ENCODE results near the gene HYAL4. TPM values are rescaled to one million over a fixed set of nuclear protein-coding genes. Genes with fewer than 3 reads are reported as not detected.

The HYAL4 gene
- total and polyA plus RNA-seq, 2 donors from 2014 or later: 0.24 TPM; not detected in 1

DNA sequence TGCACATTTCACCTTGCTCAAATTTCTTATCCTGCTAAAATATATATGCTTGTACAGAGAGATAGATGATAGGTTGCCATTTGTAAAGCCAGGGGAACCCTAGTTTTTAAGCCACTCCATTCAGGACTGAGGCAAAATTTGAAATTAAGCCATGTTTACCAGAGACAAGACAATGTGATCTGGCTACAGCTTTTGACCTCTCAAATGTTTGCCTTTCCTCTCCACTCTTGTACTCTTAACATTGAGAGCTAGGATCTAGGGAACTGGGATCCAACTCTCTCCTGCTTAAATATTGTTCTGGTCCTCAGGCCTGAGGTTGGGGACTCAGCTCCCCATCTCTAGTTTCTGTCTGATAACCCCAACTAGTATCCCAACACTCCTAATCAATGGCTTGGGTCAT lies 15.9 kb downstream of the HYAL4 start:
- FAIRE-seq (no peak), DNase-seq (no peak)
- Histone ChIP-seq H3K27me3 (ENCODE audit: control insufficient read depth, insufficient read depth, low read length) (no peaks in the 10 kb centered on the region), H3K27ac (ENCODE audit: low read depth in 2 of 2, low read length in 2 of 2) (no peak overlapping the region), H3K4me3 (ENCODE audit: low read length in 3 of 3) (no peak overlapping the region), H3K36me3 (ENCODE audit: control insufficient read depth in 2 of 3, insufficient read depth in 3 of 3, low read length in 3 of 3) (no peaks in the 10 kb centered on the region), H3K4me1 (ENCODE audit: control insufficient read depth in 2 of 3, insufficient read depth in 2 of 3, low read depth in 1 of 3, low read length in 3 of 3) (peaks cover 0 to 6% (median 4%) of the 10 kb centered on the region in 3 donors), H3K9ac (ENCODE audit: low read length in 3 of 3) (no peak overlapping the region), H3K9me3 (ENCODE audit: control insufficient read depth in 2 of 3, insufficient read depth in 1 of 3, low read length in 3 of 3) (no peaks in the 10 kb centered on the region)
- TF ChIP-seq, protein P1, sequence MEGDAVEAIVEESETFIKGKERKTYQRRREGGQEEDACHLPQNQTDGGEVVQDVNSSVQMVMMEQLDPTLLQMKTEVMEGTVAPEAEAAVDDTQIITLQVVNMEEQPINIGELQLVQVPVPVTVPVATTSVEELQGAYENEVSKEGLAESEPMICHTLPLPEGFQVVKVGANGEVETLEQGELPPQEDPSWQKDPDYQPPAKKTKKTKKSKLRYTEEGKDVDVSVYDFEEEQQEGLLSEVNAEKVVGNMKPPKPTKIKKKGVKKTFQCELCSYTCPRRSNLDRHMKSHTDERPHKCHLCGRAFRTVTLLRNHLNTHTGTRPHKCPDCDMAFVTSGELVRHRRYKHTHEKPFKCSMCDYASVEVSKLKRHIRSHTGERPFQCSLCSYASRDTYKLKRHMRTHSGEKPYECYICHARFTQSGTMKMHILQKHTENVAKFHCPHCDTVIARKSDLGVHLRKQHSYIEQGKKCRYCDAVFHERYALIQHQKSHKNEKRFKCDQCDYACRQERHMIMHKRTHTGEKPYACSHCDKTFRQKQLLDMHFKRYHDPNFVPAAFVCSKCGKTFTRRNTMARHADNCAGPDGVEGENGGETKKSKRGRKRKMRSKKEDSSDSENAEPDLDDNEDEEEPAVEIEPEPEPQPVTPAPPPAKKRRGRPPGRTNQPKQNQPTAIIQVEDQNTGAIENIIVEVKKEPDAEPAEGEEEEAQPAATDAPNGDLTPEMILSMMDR (IDR thresholded peaks at IDR 0.05; ENCODE audit: borderline replicate concordance, extremely low read depth, insufficient read depth): no peak
- intact Hi-C loops (cut with DNase I): loop anchor here (10.0 kb wide), 2 partner anchors 66 to 176 kb away; no protein-coding TSS in a partner anchor

DNA sequence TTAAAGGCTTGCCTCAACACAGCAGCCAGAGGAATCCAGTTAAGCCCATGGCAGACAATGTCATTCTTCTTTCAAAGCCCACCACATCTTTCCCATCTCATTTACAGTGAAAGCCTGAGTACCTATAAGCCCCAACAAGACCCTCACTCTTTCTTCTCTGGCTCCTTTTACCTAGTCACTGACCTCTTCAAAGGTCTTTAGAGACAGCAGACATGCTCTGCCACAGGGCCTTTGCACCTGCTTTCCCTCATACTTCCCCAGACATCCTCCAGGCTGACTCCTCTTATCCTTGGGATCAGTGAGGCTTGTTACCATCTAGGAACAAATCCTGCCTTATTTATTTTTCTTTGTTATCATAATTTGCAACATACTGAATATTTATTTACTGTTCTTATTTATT lies 17.8 kb downstream of the HYAL4 start:
- no peaks in the 10 kb centered on the region for H3K36me3 ChIP-seq (ENCODE audit: control insufficient read depth in 2 of 3, insufficient read depth in 3 of 3, low read length in 3 of 3)
- intact Hi-C loops (cut with DNase I): loop anchor here (10.0 kb wide), 2 partner anchors 68 to 178 kb away; no protein-coding TSS in a partner anchor
- H3K4me3 ChIP-seq (ENCODE audit: low read length in 3 of 3): no peak overlapping the region
- TF ChIP-seq, protein P1 (IDR thresholded peaks at IDR 0.05; ENCODE audit: borderline replicate concordance, extremely low read depth, insufficient read depth): no peak
- no peaks in the 10 kb centered on the region for H3K27me3 ChIP-seq (ENCODE audit: control insufficient read depth, insufficient read depth, low read length)
- H3K27ac ChIP-seq (ENCODE audit: low read depth in 2 of 2, low read length in 2 of 2): no peak overlapping the region
- DNase-seq: no peak
- no peaks in the 10 kb centered on the region for H3K9me3 ChIP-seq (ENCODE audit: control insufficient read depth in 2 of 3, insufficient read depth in 1 of 3, low read length in 3 of 3)
- peaks cover 0 to 6% (median 4%) of the 10 kb centered on the region in 3 donors for H3K4me1 ChIP-seq (ENCODE audit: control insufficient read depth in 2 of 3, insufficient read depth in 2 of 3, low read depth in 1 of 3, low read length in 3 of 3)
- no peak overlapping the region for H3K9ac ChIP-seq (ENCODE audit: low read length in 3 of 3)
- no peak for FAIRE-seq

DNA sequence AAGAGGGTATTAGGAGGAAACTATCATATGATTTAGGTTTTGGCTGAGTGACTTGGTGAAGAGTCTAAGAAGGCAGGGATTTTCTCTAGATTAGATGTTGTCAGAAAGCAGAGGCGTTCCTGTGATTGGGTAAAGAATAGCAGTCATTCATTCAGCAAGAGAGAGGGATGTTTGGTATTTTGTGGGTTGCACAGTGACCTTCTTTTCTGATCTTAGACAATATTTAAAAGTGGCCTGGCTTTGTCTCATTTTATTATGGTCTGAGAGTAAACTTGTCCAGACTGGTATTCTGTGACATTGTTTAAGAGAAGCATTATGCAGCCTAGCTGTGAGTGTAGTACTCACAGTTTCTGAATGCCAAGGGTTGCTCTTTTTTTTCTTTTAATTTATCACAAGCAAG lies 18.5 kb downstream of the HYAL4 start:
- Histone ChIP-seq H3K36me3 (ENCODE audit: control insufficient read depth in 2 of 3, insufficient read depth in 3 of 3, low read length in 3 of 3) (no peaks in the 10 kb centered on the region), H3K9ac (ENCODE audit: low read length in 3 of 3) (no peak overlapping the region), H3K9me3 (ENCODE audit: control insufficient read depth in 2 of 3, insufficient read depth in 1 of 3, low read length in 3 of 3) (no peaks in the 10 kb centered on the region), H3K4me3 (ENCODE audit: low read length in 3 of 3) (no peak overlapping the region), H3K4me1 (ENCODE audit: control insufficient read depth in 2 of 3, insufficient read depth in 2 of 3, low read depth in 1 of 3, low read length in 3 of 3) (peaks cover 0 to 6% (median 4%) of the 10 kb centered on the region in 3 donors), H3K27me3 (ENCODE audit: control insufficient read depth, insufficient read depth, low read length) (no peaks in the 10 kb centered on the region), H3K27ac (ENCODE audit: low read depth in 2 of 2, low read length in 2 of 2) (no peak overlapping the region)
- TF ChIP-seq, protein P1 (IDR thresholded peaks at IDR 0.05; ENCODE audit: borderline replicate concordance, extremely low read depth, insufficient read depth): no peak
- no peak for FAIRE-seq
- DNase-seq: no peak
- intact Hi-C loops (cut with DNase I): loop anchor here (10.0 kb wide), 2 partner anchors 69 to 179 kb away; no protein-coding TSS in a partner anchor

DNA sequence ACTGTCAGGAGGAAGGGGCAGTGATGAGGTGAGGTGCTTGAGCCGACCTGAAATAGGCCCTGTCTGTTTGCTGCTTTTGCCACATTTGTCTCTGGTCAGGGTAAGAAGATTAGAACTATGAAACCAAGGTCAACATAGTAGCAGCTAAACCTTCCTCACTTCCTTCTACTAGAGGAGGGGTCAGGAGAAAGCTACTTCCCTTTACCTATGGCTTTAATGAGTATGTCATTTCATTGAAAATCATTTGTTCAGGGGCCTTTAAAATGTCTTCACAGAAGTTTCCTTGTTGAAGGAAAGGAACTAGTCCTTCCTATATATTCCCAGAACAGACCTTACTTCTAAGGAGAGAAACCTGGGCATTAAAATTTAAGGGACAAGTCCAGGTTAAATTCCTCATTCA lies 19.0 kb downstream of the HYAL4 start:
- FAIRE-seq (no peak), DNase-seq (no peak)
- Histone ChIP-seq H3K27me3 (ENCODE audit: control insufficient read depth, insufficient read depth, low read length) (no peaks in the 10 kb centered on the region), H3K4me3 (ENCODE audit: low read length in 3 of 3) (no peak overlapping the region), H3K4me1 (ENCODE audit: control insufficient read depth in 2 of 3, insufficient read depth in 2 of 3, low read depth in 1 of 3, low read length in 3 of 3) (peaks cover 0 to 6% (median 4%) of the 10 kb centered on the region in 3 donors), H3K9ac (ENCODE audit: low read length in 3 of 3) (no peak overlapping the region), H3K36me3 (ENCODE audit: control insufficient read depth in 2 of 3, insufficient read depth in 3 of 3, low read length in 3 of 3) (no peaks in the 10 kb centered on the region), H3K9me3 (ENCODE audit: control insufficient read depth in 2 of 3, insufficient read depth in 1 of 3, low read length in 3 of 3) (no peaks in the 10 kb centered on the region), H3K27ac (ENCODE audit: low read depth in 2 of 2, low read length in 2 of 2) (no peak overlapping the region)
- intact Hi-C loops (cut with DNase I): loop anchor here (10.0 kb wide), 2 partner anchors 69 to 179 kb away; no protein-coding TSS in a partner anchor
- TF ChIP-seq, protein P1 (IDR thresholded peaks at IDR 0.05; ENCODE audit: borderline replicate concordance, extremely low read depth, insufficient read depth): no peak
